Upper lobe of left lung (tissue), 6 donors: ENCODE results near the gene TFB2M. TPM values are rescaled to one million over a fixed set of nuclear protein-coding genes. Genes with fewer than 3 reads are reported as not detected.

Source experiments
- ATAC-seq, 2 donors: fragments of 200-7000 bp; cut with Tn5 transposase; one replicate each; pipeline ENCODE4 v1.9.1; 2022; ENCODE audit warnings: mild to moderate bottlenecking in 2 of 2, moderate library complexity in 2 of 2; ENCODE audit not compliant: low FRiP score in 2 of 2
- DNase-seq, 2 donors: peaks; one replicate each; pipeline ENCODE4 v3.0.0-alpha.2; 2019 to 2020
- H3K27ac ChIP-seq, 4 donors: fragments of 200-600 bp; sonication (generic); one replicate each; pipeline ENCODE4 v1.5.1; 2016 to 2019
- H3K27me3 ChIP-seq, 4 donors: fragments of 200-600 bp; sonication (generic); one replicate each; pipeline ENCODE4 v1.5.1; 2017 to 2019
- H3K36me3 ChIP-seq, 4 donors: fragments of 200-600 bp; sonication (generic); one replicate each; pipeline ENCODE4 v1.5.1; 2016 to 2019
- H3K4me1 ChIP-seq, 4 donors: fragments of 200-600 bp; sonication (generic); one replicate each; pipeline ENCODE4 v1.5.1; 2018 to 2019
- H3K4me3 ChIP-seq, 4 donors: fragments of 200-600 bp; sonication (generic); one replicate each; pipeline ENCODE4 v1.5.1; 2017 to 2019; ENCODE audit warnings: mild to moderate bottlenecking in 2 of 4, moderate library complexity in 1 of 4
- H3K9me3 ChIP-seq, 4 donors: fragments of 200-600 bp; sonication (generic); one replicate each; pipeline ENCODE4 v1.5.1; 2018 to 2019
- CTCF ChIP-seq, 6 experiments: fragments of 450-650 bp in 4 of 6; fragments of 200-600 bp in 2 of 6; sonication (generic) in 2 of 6; IDR thresholded peaks; one replicate each; pipeline ENCODE4 v1.5.1; 2016 to 2019; ENCODE audit warnings: antibody characterized with exemption in 6 of 6
- EP300 ChIP-seq, 4 donors: sonication (generic); formaldehyde crosslinking; IDR thresholded peaks; one replicate each; pipeline ENCODE4 v1.5.1; 2017; ENCODE audit warnings: antibody characterized with exemption in 4 of 4, control low read depth in 2 of 4
- POLR2A ChIP-seq, 4 donors: fragments of 450-650 bp; IDR thresholded peaks; one replicate each; pipeline ENCODE4 v1.5.1; 2016 to 2017; ENCODE audit warnings: antibody characterized with exemption in 4 of 4, mild to moderate bottlenecking in 2 of 4
- POLR2AphosphoS5 ChIP-seq, 2 donors: sonication (generic); formaldehyde crosslinking; IDR thresholded peaks; one replicate each; pipeline ENCODE4 v1.5.1; 2017; ENCODE audit warnings: antibody characterized with exemption in 2 of 2
- whole genome bisulfite sequencing, 2 donors: methylation state at CpG; one replicate each; pipeline ENCODE4 v1.1.5; 2017 to 2018; 5-methylcytosine and 5-hydroxymethylcytosine counted together
- total RNA-seq, 6 donors: library from RNA; depleted of rRNA in 4 of 6; stranded (reverse); fragments of >200 nt in 4 of 6; gene quantifications; one replicate each; pipeline versions ENCODE4 v1.1.0 to v1.2.1, GENCODE V29; 2016 to 2021
- donor health status: DM: no; HTN: no; CAD: no; lungs with moderate emphysema.
- donor health status: DM: no; HTN: yes; CAD: no; lungs with severe emphysema.

Gene TFB2M
- total RNA-seq, 6 donors from 2014 or later = 2.0 to 12.0 (median 9.7) TPM

- Histone ChIP-seq H3K27ac (peak overlapping the region in 1 of 4 donors; percentile 29), H3K27me3 (no peaks in the 10 kb centered on the region), H3K4me3 (no peak overlapping the region), H3K36me3 (peaks cover 4 to 23% (median 9%) of the 10 kb centered on the region in 4 donors), H3K9me3 (no peaks in the 10 kb centered on the region), H3K4me1 (peaks cover 0 to 8% (median 4%) of the 10 kb centered on the region in 4 donors)
- no peak for DNase-seq
- ATAC-seq = no peak
- no peak for TF ChIP-seq POLR2A (IDR thresholded peaks at IDR 0.05)
- TF ChIP-seq POLR2AphosphoS5 (IDR thresholded peaks at IDR 0.05) = no peak
- TF ChIP-seq CTCF (IDR thresholded peaks at IDR 0.05) = no peak
- WGBS, 2 donors = 67 to 78% methylated on average over 7 of the region's 7 CpGs
Measured at GRCh38 chr1:246537441-246537840, 28.6 kb downstream of the TFB2M start.

GRCh38 chr1:246534114-246534513, 31.9 kb downstream of the TFB2M start:
- no peaks in the 10 kb centered on the region for H3K27me3 ChIP-seq
- H3K36me3 ChIP-seq = no peaks in the 10 kb centered on the region
- no peak overlapping the region for H3K4me3 ChIP-seq
- H3K27ac ChIP-seq = peak overlapping the region; percentile 1 to 71 (median 66)
- WGBS, 2 donors = 60 to 63% methylated on average over 1 of the region's 1 CpG
- ATAC-seq = peak; percentile 63 to 88
- no peak for DNase-seq
- TF ChIP-seq CTCF (IDR thresholded peaks at IDR 0.05) = no peak
- TF ChIP-seq EP300 (IDR thresholded peaks at IDR 0.05) = peak in 1 of 4 donors; percentile 58
- TF ChIP-seq POLR2A (IDR thresholded peaks at IDR 0.05) = peak in 1 of 4 donors; percentile 22
- H3K9me3 ChIP-seq = peaks cover 4 to 11% (median 7%) of the 10 kb centered on the region in 4 donors
- H3K4me1 ChIP-seq = peaks cover 0 to 8% (median 4%) of the 10 kb centered on the region in 4 donors

GRCh38 chr1:246533371-246533905, 32.6 kb downstream of the TFB2M start:
- ATAC-seq = no peak
- 38 to 79% methylated on average over 2 of the region's 2 CpGs for WGBS, 2 donors
- peak overlapping the region in 2 of 4 donors; percentile 66 to 71 for H3K27ac ChIP-seq

GRCh38 chr1:246532519-246532918, 33.5 kb downstream of the TFB2M start:
- Histone ChIP-seq H3K36me3 (no peaks in the 10 kb centered on the region), H3K4me1 (peaks cover 0 to 10% (median 4%) of the 10 kb centered on the region in 4 donors), H3K27me3 (no peaks in the 10 kb centered on the region), H3K27ac (peak overlapping the region in 1 of 4 donors; percentile 66), H3K9me3 (peaks cover 4 to 11% (median 7%) of the 10 kb centered on the region in 4 donors), H3K4me3 (no peak overlapping the region)
- TF ChIP-seq POLR2A (IDR thresholded peaks at IDR 0.05) (no peak), EP300 (IDR thresholded peaks at IDR 0.05) (no peak), CTCF (IDR thresholded peaks at IDR 0.05) (no peak), POLR2AphosphoS5 (IDR thresholded peaks at IDR 0.05) (no peak)
- DNase-seq (no peak), ATAC-seq (no peak)
- WGBS, 2 donors = 60 to 67% methylated on average over 1 of the region's 1 CpG

More at GRCh38 chr1:246533371-246533905, 32.6 kb downstream of the TFB2M start:
- Histone ChIP-seq H3K9me3 (peaks cover 4 to 11% (median 7%) of the 10 kb centered on the region in 4 donors), H3K36me3 (no peaks in the 10 kb centered on the region), H3K4me3 (no peak overlapping the region), H3K27me3 (no peaks in the 10 kb centered on the region), H3K4me1 (peaks cover 0 to 8% (median 4%) of the 10 kb centered on the region in 4 donors)
- no peak for TF ChIP-seq CTCF (IDR thresholded peaks at IDR 0.05)
- no peak for TF ChIP-seq POLR2A (IDR thresholded peaks at IDR 0.05)
- TF ChIP-seq EP300 (IDR thresholded peaks at IDR 0.05) = no peak
- TF ChIP-seq POLR2AphosphoS5 (IDR thresholded peaks at IDR 0.05) = no peak
- peak in 1 of 2 donors; percentile 35 for DNase-seq

GRCh38 chr1:246530482-246530881, 35.6 kb downstream of the TFB2M start:
- no peak for DNase-seq
- no peak overlapping the region for H3K27ac ChIP-seq
- 57 to 84% methylated on average over 2 of the region's 2 CpGs for WGBS, 2 donors
- TF ChIP-seq POLR2AphosphoS5 (IDR thresholded peaks at IDR 0.05) = no peak
- TF ChIP-seq CTCF (IDR thresholded peaks at IDR 0.05) = no peak
- no peak for TF ChIP-seq EP300 (IDR thresholded peaks at IDR 0.05)
- no peak for TF ChIP-seq POLR2A (IDR thresholded peaks at IDR 0.05)
- H3K27me3 ChIP-seq = no peaks in the 10 kb centered on the region
- H3K4me3 ChIP-seq = no peak overlapping the region
- peaks cover 4 to 11% (median 7%) of the 10 kb centered on the region in 4 donors for H3K9me3 ChIP-seq
- no peak for ATAC-seq
- H3K4me1 ChIP-seq = peaks cover 0 to 13% (median 4%) of the 10 kb centered on the region in 4 donors
- no peaks in the 10 kb centered on the region for H3K36me3 ChIP-seq
